Panc1 (cell line): ENCODE data around the gene ETNK2. TPM values are rescaled to one million over a fixed set of nuclear protein-coding genes. Genes with fewer than 3 reads are reported as not detected.

ENCODE experiments used
- ATAC-seq: fragments of 200-7000 bp; cut with Tn5 transposase; 2 replicates; pipeline ENCODE4 v1.9.1; 2020; ENCODE audit warnings: mild to moderate bottlenecking, moderate library complexity
- BruUV-seq: library from RNA; stranded (reverse); fragments of 400-500 nt; replicated peaks from 2 replicates; lab custom pipeline; 2021; lab: Mats Ljungman, UMichigan
- CTCF ChIA-PET: fragments of 300-600 bp; sonication (Branson Sonifier 250); formaldehyde crosslinking; loops from one replicate; lab custom pipeline; 2022; ENCODE audit warnings: antibody characterized with exemption; lab: Charles Lee
- POLR2A ChIA-PET: fragments of 300-600 bp; sonication (Branson Sonifier 250); formaldehyde crosslinking; loops from one replicate; lab custom pipeline; 2022; ENCODE audit warnings: antibody characterized with exemption; lab: Charles Lee
- DNase-seq: peaks from one replicate; pipeline ENCODE4 v3.0.0-alpha.2; 2010; ENCODE audit warnings: low read depth, low spot score
- H3K27ac ChIP-seq: 2 replicates; pipeline ENCODE4 v1.5.1; 2011; ENCODE audit warnings: mild to moderate bottlenecking, low read length, inconsistent platforms
- H3K27me3 ChIP-seq: fragments of 200-500 bp; sonication (Bioruptor generic); 2 replicates; pipeline ENCODE4 v1.6.0; 2014; ENCODE audit warnings: low read length, inconsistent platforms; ENCODE audit not compliant: control insufficient read depth, insufficient read depth
- H3K36me3 ChIP-seq: fragments of 200-500 bp; sonication (Bioruptor generic); 2 replicates; pipeline ENCODE4 v1.5.1; 2014; ENCODE audit warnings: inconsistent platforms, mild to moderate bottlenecking, low read length, moderate library complexity; ENCODE audit not compliant: control insufficient read depth, insufficient read depth
- H3K4me1 ChIP-seq: 2 replicates; pipeline ENCODE4 v1.5.1; 2011; ENCODE audit warnings: inconsistent platforms, mild to moderate bottlenecking, low read length, moderate library complexity; ENCODE audit not compliant: control insufficient read depth, insufficient read depth
- H3K4me3 ChIP-seq, 2 experiments: 2 replicates each; pipeline ENCODE4 v1.5.1; 2011 to 2012; ENCODE audit warnings: low read depth in 2 of 2, low read length in 2 of 2, mild to moderate bottlenecking in 2 of 2, inconsistent platforms in 1 of 2, moderate library complexity in 1 of 2
- H3K9me3 ChIP-seq: fragments of 200-500 bp; sonication (Bioruptor generic); 2 replicates; pipeline ENCODE4 v1.5.1; 2014; ENCODE audit warnings: low read depth, mild to moderate bottlenecking, inconsistent platforms, low read length, moderate library complexity; ENCODE audit not compliant: control insufficient read depth, insufficient read depth
- POLR2AphosphoS5 ChIP-seq: IDR thresholded peaks from 2 replicates; pipeline ENCODE4 v1.6.1; 2012; ENCODE audit warnings: mild to moderate bottlenecking, low read depth, low read length, moderate library complexity
- SIN3A ChIP-seq: IDR thresholded peaks from 2 replicates; pipeline ENCODE4 v1.6.1; 2012; ENCODE audit warnings: low read depth, mild to moderate bottlenecking, low read length, moderate library complexity, borderline replicate concordance; ENCODE audit not compliant: insufficient read depth
- TCF7L2 ChIP-seq: IDR thresholded peaks from 2 replicates; pipeline ENCODE4 v1.6.1; 2011; ENCODE audit warnings: mild to moderate bottlenecking, low read depth, low read length, inconsistent platforms
- in situ Hi-C: cut with HindIII; loops from 2 replicates; pipeline ENCODE4 v1.10.0; 2016; ENCODE audit warnings: low sequenced_read_pairs, low pct_unique_long_range_greater_than_20kb
- intact Hi-C: fragments of 100-400 bp; cut with micrococcal nuclease; formaldehyde crosslinking; loops from one replicate; pipeline ENCODE4 v1.10.0; 2022; ENCODE audit not compliant: unreplicated experiment
- total RNA-seq: library from RNA; stranded (reverse); gene quantifications from one replicate; pipeline ENCODE4 v1.2.1, GENCODE V29; 2021; ENCODE audit not compliant: unreplicated experiment
- TF ChIP-seq, protein P1 (sequence below), 2 experiments: IDR thresholded peaks; 2 replicates each; pipeline ENCODE4 v1.6.1; 2011 to 2012; ENCODE audit warnings: low read depth in 2 of 2, control low read depth in 1 of 2, low read length in 1 of 2, mild to moderate bottlenecking in 1 of 2, moderate library complexity in 1 of 2; ENCODE audit not compliant: insufficient read depth in 1 of 2
- TF ChIP-seq, protein P2 (sequence below): fragments of 450-650 bp; IDR thresholded peaks from 2 replicates; pipeline ENCODE4 v1.5.1; 2017; ENCODE audit warnings: mild to moderate bottlenecking

ETNK2 gene
- total RNA-seq, 1 experiment from 2014 or later, result 6.7 TPM

DNA sequence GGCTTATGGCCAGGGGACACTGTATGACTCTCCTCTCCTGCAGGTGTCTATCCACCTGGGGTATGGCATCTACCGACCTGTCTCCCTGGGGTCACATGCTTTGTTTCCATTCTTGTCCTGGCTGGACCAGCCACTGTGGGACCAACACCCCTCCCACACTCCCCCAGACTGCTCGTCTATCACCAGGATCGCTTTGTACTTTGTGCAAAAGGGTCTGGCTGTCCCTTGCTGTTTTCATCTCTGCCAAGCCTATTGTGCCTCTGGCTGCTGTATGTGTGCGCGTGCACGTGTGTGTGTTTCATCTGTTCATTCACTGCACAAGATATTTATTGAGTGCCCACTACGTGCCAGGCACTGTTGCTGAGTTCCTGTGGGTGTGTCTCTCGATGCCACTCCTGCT, 25.5 kb downstream of the ETNK2 start:
- ChIA-PET POLR2A (no interaction called here), CTCF (no interaction called here)
- Histone ChIP-seq H3K9me3 (no peaks in the 10 kb centered on the region), H3K27ac (no peak overlapping the region; the same call in none of the 2 replicates), H3K36me3 (peaks cover 3% of the 10 kb centered on the region), H3K4me3 (no peak overlapping the region), H3K27me3 (no peaks in the 10 kb centered on the region), H3K4me1 (peaks cover 29% of the 10 kb centered on the region)
- in situ Hi-C loops, result loop anchor here (25.0 kb wide), 1 partner anchor 264 kb away; the partner anchor contains the start of gene SNRPE
- no TSS peak for BruUV-seq
- intact Hi-C loops, result no loop called here
- no peak for DNase-seq
- ATAC-seq, result no peak
- TF ChIP-seq TCF7L2 (no peak), POLR2AphosphoS5 (no peak), SIN3A (no peak)
- TF ChIP-seq, protein P1, sequence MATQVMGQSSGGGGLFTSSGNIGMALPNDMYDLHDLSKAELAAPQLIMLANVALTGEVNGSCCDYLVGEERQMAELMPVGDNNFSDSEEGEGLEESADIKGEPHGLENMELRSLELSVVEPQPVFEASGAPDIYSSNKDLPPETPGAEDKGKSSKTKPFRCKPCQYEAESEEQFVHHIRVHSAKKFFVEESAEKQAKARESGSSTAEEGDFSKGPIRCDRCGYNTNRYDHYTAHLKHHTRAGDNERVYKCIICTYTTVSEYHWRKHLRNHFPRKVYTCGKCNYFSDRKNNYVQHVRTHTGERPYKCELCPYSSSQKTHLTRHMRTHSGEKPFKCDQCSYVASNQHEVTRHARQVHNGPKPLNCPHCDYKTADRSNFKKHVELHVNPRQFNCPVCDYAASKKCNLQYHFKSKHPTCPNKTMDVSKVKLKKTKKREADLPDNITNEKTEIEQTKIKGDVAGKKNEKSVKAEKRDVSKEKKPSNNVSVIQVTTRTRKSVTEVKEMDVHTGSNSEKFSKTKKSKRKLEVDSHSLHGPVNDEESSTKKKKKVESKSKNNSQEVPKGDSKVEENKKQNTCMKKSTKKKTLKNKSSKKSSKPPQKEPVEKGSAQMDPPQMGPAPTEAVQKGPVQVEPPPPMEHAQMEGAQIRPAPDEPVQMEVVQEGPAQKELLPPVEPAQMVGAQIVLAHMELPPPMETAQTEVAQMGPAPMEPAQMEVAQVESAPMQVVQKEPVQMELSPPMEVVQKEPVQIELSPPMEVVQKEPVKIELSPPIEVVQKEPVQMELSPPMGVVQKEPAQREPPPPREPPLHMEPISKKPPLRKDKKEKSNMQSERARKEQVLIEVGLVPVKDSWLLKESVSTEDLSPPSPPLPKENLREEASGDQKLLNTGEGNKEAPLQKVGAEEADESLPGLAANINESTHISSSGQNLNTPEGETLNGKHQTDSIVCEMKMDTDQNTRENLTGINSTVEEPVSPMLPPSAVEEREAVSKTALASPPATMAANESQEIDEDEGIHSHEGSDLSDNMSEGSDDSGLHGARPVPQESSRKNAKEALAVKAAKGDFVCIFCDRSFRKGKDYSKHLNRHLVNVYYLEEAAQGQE (IDR thresholded peaks at IDR 0.05; ENCODE audit: insufficient read depth in 1 of 2, low read depth in 2 of 2, low read length in 1 of 2), result no peak
- TF ChIP-seq, protein P2, sequence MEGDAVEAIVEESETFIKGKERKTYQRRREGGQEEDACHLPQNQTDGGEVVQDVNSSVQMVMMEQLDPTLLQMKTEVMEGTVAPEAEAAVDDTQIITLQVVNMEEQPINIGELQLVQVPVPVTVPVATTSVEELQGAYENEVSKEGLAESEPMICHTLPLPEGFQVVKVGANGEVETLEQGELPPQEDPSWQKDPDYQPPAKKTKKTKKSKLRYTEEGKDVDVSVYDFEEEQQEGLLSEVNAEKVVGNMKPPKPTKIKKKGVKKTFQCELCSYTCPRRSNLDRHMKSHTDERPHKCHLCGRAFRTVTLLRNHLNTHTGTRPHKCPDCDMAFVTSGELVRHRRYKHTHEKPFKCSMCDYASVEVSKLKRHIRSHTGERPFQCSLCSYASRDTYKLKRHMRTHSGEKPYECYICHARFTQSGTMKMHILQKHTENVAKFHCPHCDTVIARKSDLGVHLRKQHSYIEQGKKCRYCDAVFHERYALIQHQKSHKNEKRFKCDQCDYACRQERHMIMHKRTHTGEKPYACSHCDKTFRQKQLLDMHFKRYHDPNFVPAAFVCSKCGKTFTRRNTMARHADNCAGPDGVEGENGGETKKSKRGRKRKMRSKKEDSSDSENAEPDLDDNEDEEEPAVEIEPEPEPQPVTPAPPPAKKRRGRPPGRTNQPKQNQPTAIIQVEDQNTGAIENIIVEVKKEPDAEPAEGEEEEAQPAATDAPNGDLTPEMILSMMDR, result no peak

DNA sequence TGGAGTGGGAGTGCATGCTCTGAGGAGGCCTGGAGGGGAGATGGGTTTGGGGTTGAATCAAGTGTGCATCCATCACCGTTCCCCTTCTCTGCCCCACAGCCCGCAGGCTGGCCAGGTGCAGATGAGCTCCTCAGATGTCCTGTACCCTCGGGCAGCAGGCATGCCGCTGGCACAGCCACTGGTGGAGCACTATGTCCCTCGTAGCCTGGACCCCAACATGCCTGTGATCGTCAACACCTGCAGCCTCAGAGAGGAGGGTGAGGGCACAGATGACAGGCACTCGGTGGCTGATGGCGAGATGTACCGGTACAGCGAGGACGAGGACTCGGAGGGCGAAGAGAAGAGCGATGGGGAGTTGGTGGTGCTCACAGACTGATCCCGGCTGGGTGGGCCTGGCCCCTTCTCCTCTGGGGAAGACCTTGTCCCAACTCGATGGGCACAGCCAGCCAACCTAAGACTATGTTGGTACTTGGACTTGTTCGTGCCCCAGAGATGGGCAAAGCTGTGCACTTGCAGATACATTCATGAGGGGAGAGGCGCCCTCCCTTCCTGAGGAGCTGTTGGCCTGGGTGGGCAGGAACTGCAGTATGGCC, 26.0 kb downstream of the ETNK2 start:
- Histone ChIP-seq H3K4me1 (peaks cover 25% of the 10 kb centered on the region), H3K27ac (no peak overlapping the region), H3K4me3 (no peak overlapping the region), H3K9me3 (no peaks in the 10 kb centered on the region), H3K27me3 (no peaks in the 10 kb centered on the region), H3K36me3 (peaks cover 3% of the 10 kb centered on the region)
- no peak for ATAC-seq
- intact Hi-C loops (no loop called here), in situ Hi-C loops (loop anchor here (25.0 kb wide), 1 partner anchor 264 kb away; the partner anchor contains the start of gene SNRPE)
- ChIA-PET CTCF (no interaction called here), POLR2A (no interaction called here)
- no peak for TF ChIP-seq POLR2AphosphoS5
- no peak for TF ChIP-seq TCF7L2
- TF ChIP-seq, protein P1 (IDR thresholded peaks at IDR 0.05; ENCODE audit: insufficient read depth in 1 of 2, low read depth in 2 of 2, low read length in 1 of 2), result no peak
- TF ChIP-seq, protein P2, result no peak
- no peak for TF ChIP-seq SIN3A
- no TSS peak for BruUV-seq
- no peak for DNase-seq
